HEK293 (cell line): ENCODE results near the gene MOB3C.

ENCODE experiments used
- CTCF ChIA-PET: fragments of 350-600 bp; formaldehyde crosslinking; extraction: SDS; loops from one replicate; lab custom pipeline; 2021; ENCODE audit warnings: antibody characterized with exemption; lab: Yijun Ruan, JAX
- POLR2A ChIA-PET: fragments of 300-600 bp; formaldehyde crosslinking; extraction: SDS; loops from one replicate; lab custom pipeline; 2020; ENCODE audit warnings: antibody characterized with exemption, inconsistent platforms; lab: Yijun Ruan, JAX
- H3K27ac ChIP-seq: fragments of 200-500 bp; sonication (Bioruptor generic); 2 replicates; pipeline ENCODE4 v1.5.1; 2014; ENCODE audit warnings: low read depth, low read length, control low read depth, inconsistent platforms; ENCODE audit errors: extremely low read depth
- H3K36me3 ChIP-seq, 2 experiments: fragments of 200-500 bp in 1 of 2; sonication (Bioruptor generic) in 1 of 2; 1 replicate in 1 of 2; 2 replicates in 1 of 2; pipeline ENCODE4 v1.5.1; 2014 to 2017; ENCODE audit warnings: inconsistent platforms in 2 of 2, low read length in 2 of 2; ENCODE audit not compliant: control insufficient read depth in 2 of 2, insufficient read depth in 1 of 2
- H3K4me1 ChIP-seq: fragments of 200-500 bp; sonication (Bioruptor generic); 2 replicates; pipeline ENCODE4 v1.5.1; 2014; ENCODE audit warnings: mild to moderate bottlenecking, low read length, inconsistent platforms; ENCODE audit not compliant: control insufficient read depth, insufficient read depth
- H3K4me3 ChIP-seq: 2 replicates; pipeline ENCODE4 v1.5.1; 2011; ENCODE audit warnings: low read depth, mild to moderate bottlenecking, control low read depth, low read length, moderate library complexity
- H3K9me3 ChIP-seq: fragments of 200-500 bp; sonication (Bioruptor generic); 2 replicates; pipeline ENCODE4 v1.5.1; 2014; ENCODE audit warnings: low read depth, low read length, inconsistent platforms; ENCODE audit not compliant: control insufficient read depth, insufficient read depth
- FEZF1 ChIP-seq: fragments of 450-650 bp; formaldehyde crosslinking; IDR thresholded peaks from 2 replicates; pipeline ENCODE4 v1.5.1; 2016; ENCODE audit warnings: missing biosample characterization, missing genetic modification characterization
- KLF7 ChIP-seq: fragments of 450-650 bp; formaldehyde crosslinking; IDR thresholded peaks from 2 replicates; pipeline ENCODE4 v1.5.1; 2016; ENCODE audit warnings: missing biosample characterization, missing genetic modification characterization, borderline replicate concordance
- KLF8 ChIP-seq: fragments of 450-650 bp; formaldehyde crosslinking; IDR thresholded peaks from 2 replicates; pipeline ENCODE4 v1.5.1; 2016; ENCODE audit warnings: missing biosample characterization, missing genetic modification characterization
- MEIS1 ChIP-seq: sonication (generic); formaldehyde crosslinking; IDR thresholded peaks from 2 replicates; pipeline ENCODE4 v1.8.1; 2022; ENCODE audit warnings: missing genetic modification reagents, mild to moderate bottlenecking, borderline replicate concordance
- PRDM10 ChIP-seq: fragments of 450-650 bp; formaldehyde crosslinking; IDR thresholded peaks from 2 replicates; pipeline ENCODE4 v1.5.1; 2016; ENCODE audit warnings: missing biosample characterization, missing genetic modification characterization
- SP3 ChIP-seq: fragments of 450-650 bp; formaldehyde crosslinking; IDR thresholded peaks from 2 replicates; pipeline ENCODE4 v1.5.1; 2016; ENCODE audit warnings: missing biosample characterization, missing genetic modification characterization
- ZBTB48 ChIP-seq: fragments of 450-650 bp; formaldehyde crosslinking; IDR thresholded peaks from 2 replicates; pipeline ENCODE4 v1.5.1; 2016; ENCODE audit warnings: missing biosample characterization, missing genetic modification characterization
- ZBTB6 ChIP-seq: fragments of 450-650 bp; formaldehyde crosslinking; IDR thresholded peaks from 2 replicates; pipeline ENCODE4 v1.5.1; 2017; ENCODE audit warnings: missing biosample characterization, missing genetic modification characterization
- ZBTB7A ChIP-seq: fragments of 450-650 bp; formaldehyde crosslinking; IDR thresholded peaks from 2 replicates; pipeline ENCODE4 v1.5.1; 2016; ENCODE audit warnings: low read depth, missing biosample characterization, missing genetic modification characterization
- ZIC2 ChIP-seq: fragments of 450-650 bp; formaldehyde crosslinking; IDR thresholded peaks from 2 replicates; pipeline ENCODE4 v1.5.1; 2016; ENCODE audit warnings: missing biosample characterization, missing genetic modification characterization
- ZNF155 ChIP-seq: fragments of 450-650 bp; formaldehyde crosslinking; IDR thresholded peaks from 2 replicates; pipeline ENCODE4 v1.5.1; 2016; ENCODE audit warnings: missing biosample characterization, missing genetic modification characterization
- ZNF169 ChIP-seq: fragments of 450-650 bp; formaldehyde crosslinking; IDR thresholded peaks from 2 replicates; pipeline ENCODE4 v1.5.1; 2016; ENCODE audit warnings: missing biosample characterization, missing genetic modification characterization
- ZNF2 ChIP-seq: fragments of 450-650 bp; formaldehyde crosslinking; IDR thresholded peaks from 2 replicates; pipeline ENCODE4 v1.5.1; 2016; ENCODE audit warnings: missing biosample characterization, missing genetic modification characterization
- ZNF302 ChIP-seq: fragments of 450-650 bp; formaldehyde crosslinking; IDR thresholded peaks from 2 replicates; pipeline ENCODE4 v1.5.1; 2016; ENCODE audit warnings: missing biosample characterization, missing genetic modification characterization, low read depth
- ZNF354C ChIP-seq: fragments of 450-650 bp; formaldehyde crosslinking; IDR thresholded peaks from 2 replicates; pipeline ENCODE4 v1.5.1; 2016; ENCODE audit warnings: missing biosample characterization, missing genetic modification characterization, low read depth, borderline replicate concordance
- ZNF391 ChIP-seq: fragments of 450-650 bp; formaldehyde crosslinking; IDR thresholded peaks from 2 replicates; pipeline ENCODE4 v1.5.1; 2016; ENCODE audit warnings: low read depth, missing biosample characterization, missing genetic modification characterization, borderline replicate concordance
- ZNF394 ChIP-seq: fragments of 450-650 bp; formaldehyde crosslinking; IDR thresholded peaks from 2 replicates; pipeline ENCODE4 v1.5.1; 2016; ENCODE audit warnings: missing biosample characterization, missing genetic modification characterization, mild to moderate bottlenecking, moderate library complexity, borderline replicate concordance
- ZNF416 ChIP-seq: fragments of 450-650 bp; formaldehyde crosslinking; IDR thresholded peaks from 2 replicates; pipeline ENCODE4 v1.5.1; 2016; ENCODE audit warnings: missing biosample characterization, missing genetic modification characterization
- ZNF473 ChIP-seq: fragments of 450-650 bp; formaldehyde crosslinking; IDR thresholded peaks from 2 replicates; pipeline ENCODE4 v1.5.1; 2017; ENCODE audit warnings: missing biosample characterization, missing genetic modification characterization
- ZNF658 ChIP-seq: fragments of 450-650 bp; formaldehyde crosslinking; IDR thresholded peaks from 2 replicates; pipeline ENCODE4; 2016; ENCODE audit warnings: missing biosample characterization, missing genetic modification characterization
- ZNF670 ChIP-seq: fragments of 450-650 bp; formaldehyde crosslinking; IDR thresholded peaks from 2 replicates; pipeline ENCODE4 v1.5.1; 2016; ENCODE audit warnings: missing biosample characterization, missing genetic modification characterization, low read depth
- TF ChIP-seq, protein P1 (sequence below): fragments of 450-650 bp; formaldehyde crosslinking; IDR thresholded peaks from 2 replicates; pipeline ENCODE4 v1.5.1; 2017; ENCODE audit warnings: missing biosample characterization, missing genetic modification characterization
- TF ChIP-seq, protein P2 (sequence below): fragments of 450-650 bp; IDR thresholded peaks from 2 replicates; pipeline ENCODE4 v1.5.1; 2018; ENCODE audit warnings: missing biosample characterization, missing genetic modification characterization

The MOB3C gene

DNA sequence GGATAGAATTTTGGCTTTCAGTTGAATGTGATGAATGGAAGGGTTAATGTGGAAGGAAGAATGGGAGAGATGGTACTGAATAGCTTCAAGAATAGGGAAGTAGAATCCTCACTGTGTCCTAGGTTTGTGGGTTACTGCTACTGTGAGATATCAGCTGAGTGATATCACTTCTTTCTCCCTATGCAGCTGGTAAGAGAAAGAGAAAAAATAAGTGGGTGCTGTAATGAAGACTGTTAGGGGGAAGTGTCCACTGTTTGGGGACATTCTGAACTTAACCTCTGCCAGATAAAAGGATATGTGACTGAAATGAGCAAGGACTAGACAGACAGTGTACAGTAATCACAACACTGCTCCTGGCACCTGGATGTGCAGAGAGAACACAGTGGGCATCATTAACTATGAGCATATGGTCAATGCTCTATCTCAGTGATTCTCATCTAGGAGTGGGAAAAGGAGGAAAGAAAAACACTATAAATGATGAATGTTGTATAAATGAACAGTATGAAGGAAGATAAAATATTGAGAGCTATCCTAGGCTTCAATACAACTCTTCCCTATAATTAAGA lies 25.6 kb upstream of the MOB3C start:
- TF ChIP-seq FEZF1 (tag by site-specific recombination) (peak; percentile 31), ZBTB48 (tag by site-specific recombination) (no peak), PRDM10 (tag by site-specific recombination) (no peak)

GRCh38 chr1:46639547-46639946 lies 22.9 kb upstream of the MOB3C start:
- Histone ChIP-seq H3K4me3 (no peak overlapping the region), H3K9me3 (no peaks in the 10 kb centered on the region), H3K36me3 (peaks cover 1 to 75% of the 10 kb centered on the region in 2 experiments; a peak in 2 of 3 replicates), H3K4me1 (peaks cover 5% of the 10 kb centered on the region), H3K27ac (no peak overlapping the region)
- no peak for TF ChIP-seq ZIC2 (tag by site-specific recombination)
- no peak for TF ChIP-seq ZNF394
- TF ChIP-seq ZBTB7A (tag by site-specific recombination), result no peak
- no peak for TF ChIP-seq ZNF2 (tag by site-specific recombination)
- no peak for TF ChIP-seq ZNF169 (tag by site-specific recombination)
- TF ChIP-seq KLF8, result no peak
- TF ChIP-seq, protein P1, sequence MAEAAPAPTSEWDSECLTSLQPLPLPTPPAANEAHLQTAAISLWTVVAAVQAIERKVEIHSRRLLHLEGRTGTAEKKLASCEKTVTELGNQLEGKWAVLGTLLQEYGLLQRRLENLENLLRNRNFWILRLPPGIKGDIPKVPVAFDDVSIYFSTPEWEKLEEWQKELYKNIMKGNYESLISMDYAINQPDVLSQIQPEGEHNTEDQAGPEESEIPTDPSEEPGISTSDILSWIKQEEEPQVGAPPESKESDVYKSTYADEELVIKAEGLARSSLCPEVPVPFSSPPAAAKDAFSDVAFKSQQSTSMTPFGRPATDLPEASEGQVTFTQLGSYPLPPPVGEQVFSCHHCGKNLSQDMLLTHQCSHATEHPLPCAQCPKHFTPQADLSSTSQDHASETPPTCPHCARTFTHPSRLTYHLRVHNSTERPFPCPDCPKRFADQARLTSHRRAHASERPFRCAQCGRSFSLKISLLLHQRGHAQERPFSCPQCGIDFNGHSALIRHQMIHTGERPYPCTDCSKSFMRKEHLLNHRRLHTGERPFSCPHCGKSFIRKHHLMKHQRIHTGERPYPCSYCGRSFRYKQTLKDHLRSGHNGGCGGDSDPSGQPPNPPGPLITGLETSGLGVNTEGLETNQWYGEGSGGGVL (tag by site-specific recombination), result no peak
- TF ChIP-seq MEIS1 (CRISPR knock-in tag), result no peak
- TF ChIP-seq SP3 (tag by site-specific recombination), result no peak
- no peak for TF ChIP-seq KLF7
- TF ChIP-seq ZNF473 (tag by site-specific recombination), result no peak
- TF ChIP-seq ZNF391, result no peak
- no peak for TF ChIP-seq ZBTB6 (tag by site-specific recombination)
- TF ChIP-seq ZNF658 (tag by site-specific recombination), result no peak
- no peak for TF ChIP-seq ZNF416 (tag by site-specific recombination)
- TF ChIP-seq ZNF354C (tag by site-specific recombination), result no peak
- TF ChIP-seq, protein P2, sequence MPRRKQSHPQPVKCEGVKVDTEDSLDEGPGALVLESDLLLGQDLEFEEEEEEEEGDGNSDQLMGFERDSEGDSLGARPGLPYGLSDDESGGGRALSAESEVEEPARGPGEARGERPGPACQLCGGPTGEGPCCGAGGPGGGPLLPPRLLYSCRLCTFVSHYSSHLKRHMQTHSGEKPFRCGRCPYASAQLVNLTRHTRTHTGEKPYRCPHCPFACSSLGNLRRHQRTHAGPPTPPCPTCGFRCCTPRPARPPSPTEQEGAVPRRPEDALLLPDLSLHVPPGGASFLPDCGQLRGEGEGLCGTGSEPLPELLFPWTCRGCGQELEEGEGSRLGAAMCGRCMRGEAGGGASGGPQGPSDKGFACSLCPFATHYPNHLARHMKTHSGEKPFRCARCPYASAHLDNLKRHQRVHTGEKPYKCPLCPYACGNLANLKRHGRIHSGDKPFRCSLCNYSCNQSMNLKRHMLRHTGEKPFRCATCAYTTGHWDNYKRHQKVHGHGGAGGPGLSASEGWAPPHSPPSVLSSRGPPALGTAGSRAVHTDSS (tag by site-specific recombination), result no peak
- TF ChIP-seq ZNF302 (tag by site-specific recombination), result no peak
- TF ChIP-seq ZNF670 (tag by site-specific recombination), result no peak
- TF ChIP-seq ZNF155 (tag by site-specific recombination), result no peak
- ChIA-PET POLR2A (no interaction called here), CTCF (no interaction called here)

More for the DNA sequence above, 25.6 kb upstream of the MOB3C start:
- Histone ChIP-seq H3K4me3 (no peak overlapping the region), H3K4me1 (peaks cover 5% of the 10 kb centered on the region), H3K36me3 (peaks cover 3 to 59% of the 10 kb centered on the region in 2 experiments; a peak in 2 of 3 replicates), H3K27ac (no peak overlapping the region), H3K9me3 (no peaks in the 10 kb centered on the region)
- POLR2A ChIA-PET, result interaction anchor here (0.5 to 1.3 kb wide), 2 partner anchors 33 to 57 kb away, joined by 3 to 5 read pairs; no protein-coding TSS in a partner anchor
- CTCF ChIA-PET, result interaction anchor here (1.0 to 1.6 kb wide), 2 partner anchors 82 to 113 kb away, joined by 3 read pairs; no protein-coding TSS in a partner anchor
